Hepatic stellate cell (primary cell): ENCODE data around the gene BBOX1.
"Not testable (repeated sequence)": the region's sequence is repeated elsewhere in the genome, so short reads cannot be mapped to it uniquely, and the experiment has no call there.

Experiments used
- DNase-seq: peaks from one replicate; pipeline ENCODE4 v3.0.0; 2011; ENCODE audit warnings: low spot score

The BBOX1 gene, protein sequence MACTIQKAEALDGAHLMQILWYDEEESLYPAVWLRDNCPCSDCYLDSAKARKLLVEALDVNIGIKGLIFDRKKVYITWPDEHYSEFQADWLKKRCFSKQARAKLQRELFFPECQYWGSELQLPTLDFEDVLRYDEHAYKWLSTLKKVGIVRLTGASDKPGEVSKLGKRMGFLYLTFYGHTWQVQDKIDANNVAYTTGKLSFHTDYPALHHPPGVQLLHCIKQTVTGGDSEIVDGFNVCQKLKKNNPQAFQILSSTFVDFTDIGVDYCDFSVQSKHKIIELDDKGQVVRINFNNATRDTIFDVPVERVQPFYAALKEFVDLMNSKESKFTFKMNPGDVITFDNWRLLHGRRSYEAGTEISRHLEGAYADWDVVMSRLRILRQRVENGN

DNA sequence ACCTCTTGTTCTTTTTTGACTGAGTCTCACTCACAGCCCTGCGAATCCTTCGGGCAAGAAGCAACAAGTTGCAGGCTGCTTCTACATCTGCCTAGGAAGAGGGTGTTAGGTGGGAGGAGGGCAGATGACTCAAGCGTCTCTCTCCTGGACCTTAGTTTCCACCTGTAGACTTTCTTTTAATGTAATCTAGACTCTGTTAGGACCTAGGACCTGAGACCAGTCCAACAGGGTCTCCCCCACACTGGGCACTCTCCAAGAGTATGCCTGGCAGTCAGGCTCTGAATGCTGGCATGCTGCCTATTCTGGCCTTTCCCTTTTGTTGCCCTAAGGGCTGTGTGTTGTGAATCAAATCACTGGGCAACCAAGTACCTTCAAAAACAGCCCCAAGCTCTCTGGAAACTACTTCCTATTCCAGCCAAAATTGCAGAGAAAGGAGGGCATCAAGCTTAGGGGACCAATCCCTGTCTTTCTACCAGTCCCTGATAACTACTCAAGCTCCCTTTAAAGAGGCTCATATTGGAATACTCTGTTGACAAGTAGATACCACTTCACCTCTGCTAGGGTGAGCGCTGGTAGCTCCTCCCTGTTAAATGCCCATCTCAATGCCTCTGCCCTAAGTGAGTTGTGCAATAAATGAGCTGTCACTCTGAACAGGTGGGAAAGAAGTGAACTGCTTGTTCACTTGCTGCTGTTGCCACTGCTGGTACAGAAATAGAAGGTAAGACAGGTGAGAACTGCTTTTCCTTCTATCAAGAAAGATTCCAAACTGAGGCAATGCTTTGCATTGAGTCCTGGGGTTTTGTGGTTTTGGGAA lies at the start of gene BBOX1:
Gene BBOX1 (plus strand): TSS at position 514 of the 814 bp plus-strand sequence. CDS start 14,616 bp downstream, outside the sequence.
- no peak for DNase-seq

DNA sequence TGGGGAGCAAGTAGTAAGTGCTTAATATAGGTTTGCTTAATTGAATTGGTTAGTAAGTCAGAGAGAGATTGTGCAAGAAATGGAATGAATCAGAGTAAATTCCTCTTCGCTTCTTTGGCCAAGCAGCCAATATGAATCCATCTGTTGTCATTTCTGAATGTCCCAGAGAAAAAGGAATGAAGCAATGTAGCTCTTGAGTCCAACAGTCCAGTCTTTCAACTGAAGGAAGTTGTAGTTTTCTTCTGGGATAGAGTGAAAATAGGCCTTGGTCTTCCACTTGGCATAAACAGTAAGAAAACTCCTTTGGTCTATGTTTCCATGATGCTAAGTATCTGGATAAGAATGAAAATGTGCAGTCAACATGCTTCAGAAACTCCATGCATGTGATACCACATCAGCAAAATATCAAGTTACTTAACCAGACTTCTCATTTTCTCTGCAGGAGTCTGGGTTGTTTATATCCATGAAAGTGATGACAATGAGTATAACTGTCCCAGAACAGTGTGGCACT lies 48.5 kb upstream of the BBOX1 start:
- peak; percentile 62 for DNase-seq

DNA sequence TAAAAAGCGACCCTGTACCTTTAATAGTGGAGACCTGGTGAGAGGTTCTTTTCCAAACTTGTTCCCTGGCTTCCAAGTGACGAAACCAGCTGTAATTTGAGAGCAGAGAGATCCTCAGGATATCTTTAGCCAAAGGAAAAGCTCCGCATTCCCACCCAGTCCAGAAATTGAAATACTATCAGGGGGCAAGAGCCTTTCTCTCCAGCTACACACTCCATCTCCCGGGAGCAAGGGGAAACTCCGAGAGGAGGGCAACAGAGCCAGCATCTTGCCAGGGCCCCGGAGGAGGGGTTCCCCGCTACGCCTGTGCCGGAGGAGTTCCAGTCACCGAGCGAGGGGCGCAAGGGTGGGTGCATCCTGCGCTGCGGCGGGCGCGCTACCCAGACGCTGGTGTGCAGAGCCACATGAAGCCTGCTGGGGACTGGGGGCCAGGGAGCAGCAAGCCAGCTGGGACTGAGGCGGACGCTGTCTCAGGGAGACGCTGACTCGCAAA lies 46.6 kb upstream of the BBOX1 start, which contains the start of gene FIBIN:
Gene FIBIN (plus strand): TSS at position 148 of the 493 bp plus-strand sequence. CDS start 415 bp downstream, outside the sequence.
- DNase-seq = peak; percentile 24

DNA sequence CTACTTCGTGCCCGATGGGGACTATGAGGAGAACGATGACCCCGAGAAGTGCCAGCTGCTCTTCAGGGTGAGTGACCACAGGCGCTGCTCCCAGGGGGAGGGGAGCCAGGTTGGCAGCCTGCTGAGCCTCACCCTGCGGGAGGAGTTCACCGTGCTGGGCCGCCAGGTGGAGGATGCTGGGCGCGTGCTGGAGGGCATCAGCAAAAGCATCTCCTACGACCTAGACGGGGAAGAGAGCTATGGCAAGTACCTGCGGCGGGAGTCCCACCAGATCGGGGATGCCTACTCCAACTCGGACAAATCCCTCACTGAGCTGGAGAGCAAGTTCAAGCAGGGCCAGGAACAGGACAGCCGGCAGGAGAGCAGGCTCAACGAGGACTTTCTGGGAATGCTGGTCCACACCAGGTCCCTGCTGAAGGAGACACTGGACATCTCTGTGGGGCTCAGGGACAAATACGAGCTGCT lies 46.0 kb upstream of the BBOX1 start:
- no peak for DNase-seq

DNA sequence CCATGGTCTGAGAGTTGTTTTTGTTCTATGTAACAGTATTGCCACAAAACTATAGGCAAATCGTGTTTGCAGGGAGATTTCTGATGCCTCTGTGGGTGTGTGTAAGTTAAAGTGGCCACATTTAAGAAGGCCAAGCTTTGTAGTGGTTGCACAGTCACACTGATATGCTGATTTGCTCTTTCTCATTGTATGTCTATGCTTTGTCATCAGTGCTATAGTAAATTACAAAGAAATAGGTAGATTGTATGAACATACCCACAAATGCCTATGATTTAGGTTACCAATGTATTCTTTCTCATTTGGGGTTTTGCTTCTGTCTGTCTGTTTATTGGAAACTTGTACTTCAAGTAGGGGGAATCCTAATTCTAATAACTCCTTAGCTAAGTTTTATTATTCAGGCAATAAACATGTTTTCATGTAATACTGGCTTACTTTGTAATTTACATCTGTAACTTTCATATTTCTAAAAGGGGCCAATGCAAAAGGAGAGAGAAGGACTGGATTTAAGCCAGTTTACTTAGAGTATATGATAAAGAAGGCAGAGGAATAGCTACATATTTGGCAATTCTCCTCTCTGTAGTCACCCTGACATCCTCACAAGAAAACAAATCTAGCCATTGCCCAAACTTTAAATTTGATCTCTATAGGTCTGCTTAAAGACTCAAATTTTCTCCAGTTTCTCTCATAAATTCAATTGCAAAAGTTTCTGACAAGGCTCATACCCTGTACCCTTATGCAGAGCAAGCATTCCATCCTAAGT lies 44.7 kb upstream of the BBOX1 start:
- no peak for DNase-seq

DNA sequence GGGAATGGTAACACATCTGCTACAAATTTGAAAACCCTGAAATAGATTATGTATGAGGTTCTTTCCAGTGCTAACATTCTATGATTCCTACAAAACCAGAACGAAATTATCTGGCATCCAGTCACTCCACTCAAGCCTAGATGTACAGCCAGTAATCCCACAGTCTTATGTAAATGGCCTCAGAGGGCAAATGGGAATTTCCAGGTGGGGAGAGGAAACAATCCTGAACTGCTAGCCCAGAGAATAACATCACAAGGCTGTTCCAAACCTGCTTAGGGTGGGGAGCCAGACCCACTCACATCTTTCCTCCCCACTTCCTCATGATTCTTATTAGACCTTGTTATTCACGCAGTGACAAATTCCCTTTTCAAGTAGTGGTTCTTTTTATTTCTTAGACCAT lies 43.2 kb upstream of the BBOX1 start:
- DNase-seq = no peak

DNA sequence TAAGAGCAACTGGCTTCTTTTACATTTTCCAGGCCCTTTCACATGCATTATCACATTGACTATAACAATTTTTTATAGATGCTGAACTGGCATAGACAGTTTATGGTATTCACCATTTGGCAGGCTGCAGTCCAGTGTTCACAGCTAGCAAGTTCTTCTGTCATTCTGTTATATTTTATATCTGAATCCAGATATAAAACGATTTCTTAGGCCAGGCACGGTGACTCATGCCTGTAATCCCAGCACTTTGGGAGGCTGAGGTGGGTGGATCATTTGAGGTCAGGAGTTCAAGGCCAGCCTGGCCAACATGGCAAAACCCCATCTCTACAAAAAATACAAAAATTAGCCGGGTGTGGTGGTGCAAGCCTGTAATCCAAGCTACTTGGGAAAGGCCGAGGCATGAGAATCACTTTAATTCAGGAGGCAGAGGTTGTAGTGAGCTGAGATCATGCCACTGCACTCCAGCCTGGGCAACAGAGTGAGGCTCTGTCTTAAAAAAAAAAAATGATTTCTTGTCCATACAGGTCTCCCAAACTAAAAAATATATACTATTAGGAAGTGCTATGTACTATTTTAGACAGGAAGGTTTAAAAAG lies 39.4 kb upstream of the BBOX1 start:
- DNase-seq = not testable (repeated sequence)

DNA sequence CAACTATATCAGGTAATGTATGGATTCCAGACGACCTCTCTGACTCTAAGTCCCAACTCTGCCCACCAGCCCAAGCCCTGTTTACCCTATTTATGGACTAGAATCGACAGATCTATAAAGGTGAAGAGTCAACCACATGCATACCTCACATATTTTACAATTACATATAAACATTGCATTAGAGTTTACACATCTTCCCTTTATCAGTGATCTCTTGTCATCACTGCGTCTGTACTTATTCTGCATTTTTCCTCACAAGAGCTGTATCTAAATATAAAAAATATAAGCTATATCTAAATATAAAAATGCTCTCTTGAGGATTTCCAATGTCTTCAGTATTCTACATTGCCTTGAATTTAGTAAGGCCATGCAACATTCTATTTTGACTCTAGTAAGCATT lies 38.2 kb upstream of the BBOX1 start:
- DNase-seq = no peak

DNA sequence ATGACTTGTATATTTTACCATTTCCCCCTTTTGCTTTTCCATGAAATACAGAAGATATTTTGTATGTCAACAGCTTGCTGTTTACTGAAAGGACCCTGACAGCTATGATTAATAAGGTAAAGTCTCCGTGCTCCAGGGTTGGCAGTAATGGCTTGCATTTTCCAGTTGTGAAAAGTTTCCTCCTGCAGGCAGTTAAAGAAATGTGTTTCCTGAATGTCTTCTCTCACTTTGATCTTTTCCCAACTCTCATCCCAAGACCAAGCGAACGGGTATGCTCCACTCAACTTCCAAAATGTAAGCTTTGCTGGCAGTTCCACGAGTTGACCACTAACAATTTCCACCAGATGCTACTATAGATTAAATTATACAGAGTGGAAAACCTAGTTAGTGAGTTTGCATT lies 37.8 kb upstream of the BBOX1 start:
- no peak for DNase-seq

DNA sequence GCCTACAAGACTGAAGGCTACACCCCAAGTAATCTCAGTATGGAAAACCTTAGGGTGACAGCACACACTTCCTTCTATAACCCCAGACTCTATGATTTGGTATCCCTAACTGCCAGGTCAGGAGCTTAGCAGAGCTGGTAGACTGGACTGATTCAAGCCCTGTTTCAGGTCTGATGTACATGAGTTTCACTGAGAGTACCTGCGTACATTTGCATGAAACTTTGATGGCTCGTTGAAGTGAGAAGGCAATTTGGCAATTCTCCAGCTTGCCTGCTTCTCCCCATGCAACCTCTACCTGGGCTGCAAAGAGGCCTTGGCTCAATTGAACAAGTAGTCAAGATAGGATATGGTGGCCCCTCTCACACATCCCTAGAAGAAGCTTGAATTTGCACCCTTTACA lies 36.5 kb upstream of the BBOX1 start:
- no peak for DNase-seq

DNA sequence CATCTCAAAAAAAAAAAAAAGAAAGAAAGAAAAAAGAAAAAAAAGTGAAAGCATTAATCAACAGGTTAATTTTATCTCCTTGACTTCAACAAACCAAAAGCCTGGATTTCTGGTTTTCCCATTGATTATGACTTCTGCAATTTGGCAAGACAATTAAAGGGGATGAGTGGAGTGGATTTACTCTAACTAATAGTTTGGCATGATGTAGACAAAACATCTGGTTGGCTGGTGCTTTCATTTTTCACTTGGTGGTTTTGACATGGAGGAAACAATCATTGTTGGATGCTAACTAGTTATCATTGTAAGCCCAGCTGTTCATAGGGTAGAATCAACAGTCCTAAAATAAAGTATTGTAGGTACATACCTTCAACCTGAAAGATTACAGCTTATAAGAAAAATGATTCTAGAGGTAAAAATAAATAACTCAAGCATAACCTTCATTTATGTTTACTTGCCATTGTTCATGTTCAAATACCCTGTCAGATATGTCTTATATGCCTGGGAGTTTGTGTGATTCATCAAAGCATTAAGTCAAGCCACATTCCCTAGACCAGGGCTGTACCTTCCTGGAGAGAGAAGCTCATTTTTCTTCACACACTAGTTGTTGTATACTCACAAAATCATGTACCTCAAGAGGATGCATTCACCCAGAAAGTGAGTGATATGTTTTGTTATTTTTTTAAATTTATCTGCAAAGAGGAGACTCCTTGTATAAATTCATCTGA lies 31.6 kb upstream of the BBOX1 start:
- no peak for DNase-seq

DNA sequence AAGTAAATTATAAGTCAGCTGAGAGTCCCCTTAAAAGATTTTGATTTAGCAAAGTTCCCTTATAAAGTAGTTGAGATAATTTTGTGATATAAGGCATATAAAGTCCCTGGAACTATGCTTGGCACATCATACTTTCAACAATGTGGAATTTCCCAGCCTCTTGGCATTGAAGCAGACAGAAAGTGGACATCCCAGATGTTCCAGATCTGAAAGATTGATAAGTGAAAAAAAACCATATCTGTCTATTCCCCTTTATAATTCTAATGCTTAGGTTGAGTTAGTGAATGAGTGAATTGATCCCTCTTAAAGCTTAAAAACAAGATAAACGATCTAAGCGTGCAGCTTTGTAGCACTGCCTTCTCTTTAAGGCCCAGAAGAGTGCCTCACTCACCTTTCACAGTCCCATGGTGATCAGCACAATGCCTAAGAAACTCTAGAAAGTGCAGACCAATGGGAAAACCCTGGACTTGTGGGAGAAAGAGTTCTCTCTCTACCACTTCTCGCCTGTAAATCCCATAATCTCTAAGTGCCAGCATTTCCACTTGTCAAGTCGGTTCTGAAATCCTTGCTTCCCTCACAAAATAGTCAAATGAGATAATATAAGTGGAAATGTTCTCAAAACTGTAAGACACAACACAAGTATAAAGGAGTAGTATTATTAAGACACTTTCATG lies 28.9 kb upstream of the BBOX1 start:
- DNase-seq = no peak

DNA sequence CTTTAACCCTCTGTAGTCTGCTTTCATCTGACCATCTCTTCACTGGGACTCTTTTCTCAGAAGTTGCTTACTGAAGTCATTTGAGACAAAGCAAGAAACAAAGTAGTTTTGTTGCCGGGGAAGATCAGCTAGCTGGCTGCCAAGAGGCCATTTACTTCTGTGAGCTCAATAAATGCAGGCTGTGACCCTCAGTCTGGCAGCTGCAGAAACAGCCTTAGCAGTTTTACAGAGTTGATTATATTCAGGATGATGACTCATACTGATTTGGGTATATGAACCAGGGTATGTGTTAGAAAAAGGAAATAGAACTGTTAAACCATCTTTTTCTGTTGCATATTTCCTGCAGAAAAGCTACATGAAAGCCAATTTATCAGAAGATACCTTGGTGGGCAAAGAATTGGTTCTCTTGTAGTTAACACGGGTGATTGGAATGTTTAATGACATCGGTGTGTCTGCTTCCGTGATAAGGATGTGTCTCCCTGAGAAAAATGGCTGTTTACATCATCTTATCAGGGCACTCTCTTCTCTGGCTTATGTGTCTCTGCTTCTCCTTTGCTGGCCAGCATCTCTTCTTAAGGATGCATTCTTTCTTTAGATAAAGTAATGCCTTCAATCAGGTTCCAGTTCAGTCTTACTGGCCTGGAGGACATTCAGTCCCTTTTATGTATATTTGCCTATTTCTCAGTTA lies 28.2 kb upstream of the BBOX1 start:
- no peak for DNase-seq

DNA sequence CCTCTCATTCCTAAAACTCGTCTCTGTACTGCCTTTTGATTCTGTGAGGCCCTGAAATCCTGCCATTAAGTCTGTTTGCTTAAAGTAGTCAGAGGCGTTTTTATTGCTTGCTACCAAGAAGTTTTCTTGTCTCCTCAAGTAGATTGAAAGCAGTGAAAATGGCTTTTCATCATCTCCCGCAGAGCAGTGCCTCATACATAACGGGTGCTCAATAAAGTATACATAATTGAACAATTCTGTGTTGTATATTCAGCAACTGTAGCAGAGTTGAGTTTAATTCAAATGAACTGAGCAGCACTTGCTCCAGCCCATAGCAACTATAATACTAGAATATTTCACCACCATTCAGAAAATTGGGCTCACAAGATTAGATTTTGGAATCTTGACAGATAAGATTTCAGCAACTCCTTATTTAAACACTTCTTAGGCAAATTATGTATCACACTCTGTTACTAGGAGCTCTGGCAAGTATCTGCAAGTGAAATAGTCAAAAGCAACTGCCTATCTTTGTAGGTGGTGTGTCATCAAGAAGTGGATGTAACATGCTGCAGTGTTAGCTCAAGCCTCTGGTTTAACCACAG lies 26.7 kb upstream of the BBOX1 start:
- no peak for DNase-seq

DNA sequence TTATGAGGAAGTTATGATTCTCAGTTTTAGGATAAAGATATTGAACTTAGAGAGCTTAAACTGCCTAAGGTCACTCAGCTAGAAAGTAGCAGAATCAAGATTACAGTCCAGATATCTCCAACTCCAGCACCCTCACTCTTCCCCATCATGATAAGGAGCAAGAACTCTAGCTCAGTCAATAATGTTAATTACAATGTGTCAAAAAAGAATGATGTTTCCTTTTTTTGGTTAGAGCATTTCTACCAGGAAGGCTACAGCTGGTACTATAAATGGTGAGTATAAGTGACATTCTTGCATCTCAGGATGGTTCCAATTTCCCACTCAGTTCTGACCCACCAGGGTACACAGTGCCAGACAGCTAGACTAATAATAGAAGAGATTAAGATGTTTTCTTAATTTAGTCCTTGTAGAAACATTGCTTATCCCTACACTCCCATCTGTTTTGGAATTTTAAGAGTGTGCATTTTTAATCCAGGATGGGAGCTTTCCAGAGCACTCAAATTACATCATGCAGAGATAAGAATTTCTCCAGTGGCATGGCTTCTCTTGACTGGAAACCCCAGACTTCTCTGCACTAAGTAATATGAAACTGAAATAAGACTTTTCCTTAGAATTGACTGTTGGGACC lies 21.6 kb upstream of the BBOX1 start:
- DNase-seq = no peak

DNA sequence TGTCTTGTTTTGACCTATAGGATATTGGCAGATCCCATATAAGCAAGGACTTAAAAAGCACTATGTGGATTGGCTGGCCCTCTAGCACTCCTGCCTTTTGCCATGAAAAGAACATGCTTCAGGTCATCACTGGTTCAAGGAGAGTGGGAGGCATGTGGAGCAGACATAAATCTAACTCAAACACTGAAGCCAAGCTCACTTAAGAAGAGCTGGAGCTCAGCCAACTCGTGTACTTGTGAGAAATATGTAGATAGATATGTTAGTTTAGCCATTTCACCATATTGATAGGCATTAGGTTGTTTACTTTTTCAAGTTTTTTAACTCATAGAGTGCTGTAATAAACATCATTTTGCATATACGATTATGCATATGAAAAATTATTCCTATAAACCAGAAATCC lies 19.9 kb upstream of the BBOX1 start:
- no peak for DNase-seq

DNA sequence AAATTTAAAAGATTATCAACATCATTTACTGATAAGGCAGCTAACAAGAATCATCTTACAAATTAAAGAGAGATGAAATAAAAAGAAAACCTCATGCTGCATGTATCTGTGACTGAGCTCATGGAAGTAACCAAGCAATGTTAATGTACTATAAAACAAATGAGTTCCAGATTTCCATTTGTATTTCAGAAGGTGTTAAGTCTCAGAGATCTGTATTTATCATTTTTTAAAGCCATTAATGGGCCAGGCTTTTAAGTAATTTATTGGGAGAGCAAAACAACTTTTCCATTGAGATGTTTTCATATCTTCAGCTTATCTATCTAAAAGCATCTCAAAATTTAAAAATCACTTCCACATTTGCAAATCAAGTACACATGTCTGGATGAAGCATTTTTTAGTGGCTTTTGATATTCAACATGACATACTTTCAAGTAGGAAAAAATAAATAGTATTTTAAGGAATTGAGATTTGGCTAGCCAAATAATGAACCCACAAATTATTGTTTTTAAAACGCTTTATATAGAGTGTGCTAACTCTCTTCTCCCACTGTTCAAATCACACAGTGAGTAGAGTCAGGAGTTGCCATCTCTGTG lies 17.9 kb upstream of the BBOX1 start:
- DNase-seq = no peak

DNA sequence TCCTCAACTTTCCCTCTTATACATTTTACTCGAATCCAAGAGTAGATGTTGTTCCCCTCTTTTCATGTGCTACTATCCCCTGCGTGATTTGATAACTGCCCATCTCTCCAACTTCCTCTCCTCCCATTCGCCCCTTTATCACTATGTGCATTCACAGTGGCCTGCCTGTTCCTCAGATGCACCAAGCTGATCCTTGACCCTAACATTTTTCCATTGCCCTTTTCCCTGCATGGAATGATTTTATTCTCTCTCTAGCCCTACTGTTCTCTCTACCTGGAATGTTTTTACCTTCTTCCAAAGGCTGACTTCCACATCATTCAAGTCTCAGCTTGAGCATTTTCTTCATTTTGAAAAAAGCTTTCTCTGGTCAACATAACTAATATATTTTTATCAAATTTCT lies 15.8 kb upstream of the BBOX1 start:
- no peak for DNase-seq
